Measurements from ENCODE around the gene DYNC1I1.
A peak's percentile ranks its signal among the peaks of the same experiment; 100 is the strongest.

DYNC1I1 gene

DNA sequence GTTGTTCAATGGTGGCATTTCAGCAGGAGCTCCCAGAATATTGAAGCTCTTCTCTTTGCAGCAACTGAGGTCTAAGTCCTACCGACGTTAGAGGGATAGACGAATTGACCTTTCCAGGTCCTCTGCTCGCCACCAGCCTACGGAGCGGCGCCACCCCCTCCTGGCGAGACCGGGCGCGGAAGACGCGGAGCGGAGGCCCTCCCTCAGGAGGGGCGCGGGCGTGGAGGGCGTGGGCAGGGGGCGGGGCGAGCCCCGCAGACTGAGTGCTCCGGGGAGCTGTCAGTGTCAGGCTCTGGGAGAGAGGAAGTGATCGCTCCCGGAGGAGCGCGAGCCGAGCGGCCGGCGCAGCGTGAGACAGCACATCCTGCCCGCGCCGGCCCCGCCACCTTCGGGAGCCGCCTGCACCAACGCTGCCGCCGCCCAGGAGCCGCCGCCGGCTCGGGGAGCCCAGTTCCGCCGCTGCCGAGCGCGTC lies at the start of gene DYNC1I1:
TSS of gene DYNC1I1 (plus strand) at position 257 of the 473 bp plus-strand sequence. CDS start 32,176 bp downstream, outside the sequence.
- no peak for DNase-seq

DNA sequence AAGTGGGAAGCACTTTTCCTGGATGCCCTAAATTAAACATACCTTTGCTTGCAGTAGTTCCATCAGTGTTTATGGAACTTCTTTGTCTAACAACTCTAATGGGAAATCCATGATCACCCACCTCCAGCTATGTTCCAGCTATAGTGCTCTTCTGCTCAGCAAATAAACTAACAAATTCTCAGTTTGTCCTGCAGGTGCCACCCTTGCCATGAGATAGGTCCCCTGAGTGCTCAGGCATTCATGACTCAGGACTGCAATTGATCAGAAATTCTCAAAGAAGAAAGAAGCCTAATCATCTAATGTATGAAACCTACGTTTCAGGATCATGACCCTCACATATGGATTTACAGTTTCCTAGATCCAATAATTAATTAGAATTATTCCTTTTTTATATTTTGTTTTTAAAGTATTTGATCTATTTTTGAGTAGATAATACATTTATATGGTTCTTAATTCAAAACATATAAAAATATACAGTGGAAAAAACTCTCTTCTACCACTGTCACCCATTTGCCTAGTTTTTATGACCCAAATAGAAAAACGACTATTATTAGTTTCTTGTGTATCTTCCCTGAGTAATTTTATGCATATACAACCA lies 48.7 kb upstream of the DYNC1I1 start:
- peak; percentile 79 for DNase-seq

DNA sequence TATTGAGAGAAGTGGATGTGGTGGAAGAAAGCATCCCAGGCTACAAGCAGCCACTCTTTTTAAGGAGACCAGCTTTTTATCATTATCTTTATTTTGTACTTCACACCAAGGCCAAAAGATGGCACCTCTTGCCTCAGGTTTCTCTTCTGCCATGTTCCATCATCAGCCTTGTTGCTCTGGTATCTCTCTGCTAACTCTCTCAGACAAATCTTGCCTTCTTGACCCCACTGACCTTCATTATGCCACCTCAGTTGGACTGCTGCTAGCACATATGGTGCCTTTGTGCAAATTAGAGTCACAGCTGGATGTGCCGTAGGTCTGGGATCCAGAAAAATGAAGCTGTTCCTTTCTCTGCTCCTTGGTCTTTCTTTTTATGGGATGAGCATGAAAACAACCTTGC lies 47.1 kb upstream of the DYNC1I1 start:
- peak; percentile 5 for DNase-seq

DNA sequence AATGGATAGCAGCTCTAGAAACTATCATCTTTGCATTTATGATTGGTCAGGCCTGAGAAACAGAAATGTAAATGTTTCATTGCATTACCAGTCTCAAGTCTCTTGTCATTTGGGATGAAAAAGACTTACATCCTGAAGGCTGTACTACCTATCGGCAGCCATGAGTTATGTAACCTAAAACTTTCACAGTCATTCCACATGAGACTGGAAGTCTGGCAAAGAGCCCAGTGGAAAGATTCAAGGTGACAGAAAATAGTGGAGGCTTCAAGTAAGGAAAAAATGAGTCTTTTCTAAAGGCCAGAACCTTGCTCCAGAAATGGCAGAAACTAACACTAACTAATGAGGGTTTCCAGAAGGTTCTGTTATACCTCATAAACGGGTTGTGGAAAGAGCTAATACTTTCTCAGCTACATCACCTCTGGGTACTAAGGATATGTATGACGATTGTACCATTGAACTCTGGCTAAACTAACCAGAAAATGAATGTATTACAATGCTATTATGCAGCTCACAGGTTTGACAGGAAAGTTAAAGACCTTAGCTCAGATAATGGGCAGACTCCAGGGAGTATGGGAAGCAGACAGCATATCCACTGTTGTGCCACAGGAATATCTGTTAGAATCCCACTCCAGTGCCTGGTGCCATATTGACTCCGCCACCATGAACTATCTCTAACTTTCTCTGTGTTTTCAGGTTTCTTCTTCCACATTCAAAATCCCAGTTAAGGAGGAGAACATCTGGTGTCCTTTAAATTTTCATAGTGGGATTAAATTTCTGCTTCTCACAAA lies 41.7 kb upstream of the DYNC1I1 start:
- no peak for DNase-seq

GRCh38 chr7:95736635-95737034 lies 35.7 kb upstream of the DYNC1I1 start:
- no peak for DNase-seq

DNA sequence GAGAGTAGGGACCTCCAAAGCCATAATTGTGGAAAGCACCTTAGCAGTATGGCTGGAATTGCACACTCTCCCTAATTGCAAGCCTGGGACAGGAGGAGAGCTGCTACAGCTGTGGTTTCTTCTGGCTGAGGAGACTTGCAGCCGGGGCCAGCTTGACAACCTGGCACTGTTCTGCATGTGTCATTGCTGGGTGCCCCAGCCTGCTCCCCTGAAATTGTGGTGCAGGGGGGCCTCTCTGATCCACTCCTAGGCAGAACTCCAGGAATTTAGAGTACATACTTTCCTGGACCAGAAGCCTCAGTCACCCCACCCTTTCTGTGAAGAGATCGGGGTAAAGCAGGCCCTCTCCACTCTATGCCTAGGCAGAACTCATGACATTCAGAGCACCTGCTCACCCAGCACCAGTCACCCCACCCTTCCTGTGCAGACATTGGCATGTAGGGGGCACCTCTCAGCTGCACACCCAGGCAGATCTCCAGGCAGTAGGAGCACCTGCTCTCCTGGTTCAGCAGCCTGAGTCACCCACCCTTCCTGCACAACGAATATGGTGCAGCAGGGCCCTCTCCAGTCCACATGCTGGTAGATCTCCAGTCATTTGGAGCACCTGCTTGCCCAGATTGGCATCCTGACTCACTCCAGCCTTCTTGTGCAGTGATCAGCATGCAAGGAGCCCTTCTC lies 34.4 kb upstream of the DYNC1I1 start:
- DNase-seq: no peak

DNA sequence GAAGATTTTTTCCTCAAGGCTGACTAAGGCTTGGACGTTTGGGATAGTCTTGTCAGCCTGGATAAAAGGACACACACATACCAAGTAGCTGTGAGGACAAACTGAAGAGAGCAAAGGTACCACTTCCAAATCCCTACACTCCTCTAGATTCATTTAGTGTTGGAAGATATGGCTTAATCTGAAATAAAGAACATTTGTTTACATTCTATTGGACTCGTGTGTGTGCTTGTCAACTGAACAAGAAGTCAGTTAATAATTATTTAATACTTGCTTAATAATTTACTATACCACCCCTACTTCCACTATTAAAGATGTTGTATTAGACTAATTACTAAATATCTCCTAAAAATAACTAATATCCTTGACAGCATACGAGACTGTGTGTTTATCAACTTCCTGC lies 23.3 kb upstream of the DYNC1I1 start:
- DNase-seq: no peak

DNA sequence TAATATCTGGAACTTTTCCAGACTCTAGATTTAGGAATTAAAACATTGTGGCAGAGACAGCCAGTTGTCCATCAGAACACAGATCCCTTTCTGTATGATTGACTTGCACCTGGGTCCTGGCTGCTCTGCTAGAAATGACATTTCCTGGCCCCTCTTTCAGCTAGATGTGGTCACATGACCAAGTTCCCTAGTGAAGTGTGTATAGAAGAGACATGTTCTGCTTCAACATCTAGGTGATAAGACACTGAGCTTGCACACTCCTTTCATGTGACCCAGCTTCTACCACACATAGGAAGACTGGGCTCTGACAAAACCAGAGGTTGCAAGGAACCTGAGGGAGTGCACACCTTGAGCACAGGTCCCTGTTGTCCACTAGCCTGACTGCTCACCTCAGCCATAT lies 22.8 kb upstream of the DYNC1I1 start:
- DNase-seq: no peak

- no peak for DNase-seq
Measured at GRCh38 chr7:95753440-95753839, 18.9 kb upstream of the DYNC1I1 start.

- no peak for DNase-seq
Measured at GRCh38 chr7:95755277-95755934, 16.9 kb upstream of the DYNC1I1 start.

DNA sequence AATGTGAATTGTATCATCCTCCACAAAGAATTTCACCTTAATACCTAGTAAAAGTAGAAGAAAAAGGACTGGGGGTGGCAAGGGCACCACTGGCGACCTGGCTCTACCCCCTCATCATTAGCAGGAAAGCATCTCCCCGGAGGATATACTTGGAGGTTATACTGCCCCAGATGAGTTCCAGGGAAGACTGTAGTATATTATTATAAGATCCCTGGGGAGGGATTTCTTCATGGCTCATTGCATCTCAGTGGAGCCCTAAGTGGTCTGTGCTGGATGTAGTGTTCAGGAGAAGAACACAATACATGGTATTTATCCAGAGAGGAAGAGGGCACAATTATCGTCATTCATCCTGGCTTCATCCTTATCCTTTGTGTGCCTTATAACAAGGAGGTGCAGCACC lies 14.2 kb upstream of the DYNC1I1 start:
- DNase-seq: peak; percentile 68

DNA sequence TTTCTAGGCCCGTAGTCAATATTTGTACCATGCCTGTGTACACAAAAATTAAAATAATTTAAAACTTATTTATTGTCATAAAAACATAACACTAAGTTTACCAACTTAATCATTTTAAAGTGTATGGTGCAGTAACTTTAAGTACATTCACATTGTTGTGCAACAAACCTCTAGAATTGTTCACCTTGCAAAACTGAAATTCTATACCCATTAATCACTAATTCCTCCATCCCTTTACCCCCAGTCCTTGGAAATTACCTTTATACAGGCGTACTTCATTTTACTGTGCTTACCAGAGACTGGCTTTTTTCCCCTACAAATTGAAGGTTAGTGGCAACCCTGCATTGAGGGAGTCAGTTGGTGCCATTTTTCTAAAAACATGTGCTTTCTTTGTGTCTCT lies 6.3 kb upstream of the DYNC1I1 start:
- DNase-seq: no peak

DNA sequence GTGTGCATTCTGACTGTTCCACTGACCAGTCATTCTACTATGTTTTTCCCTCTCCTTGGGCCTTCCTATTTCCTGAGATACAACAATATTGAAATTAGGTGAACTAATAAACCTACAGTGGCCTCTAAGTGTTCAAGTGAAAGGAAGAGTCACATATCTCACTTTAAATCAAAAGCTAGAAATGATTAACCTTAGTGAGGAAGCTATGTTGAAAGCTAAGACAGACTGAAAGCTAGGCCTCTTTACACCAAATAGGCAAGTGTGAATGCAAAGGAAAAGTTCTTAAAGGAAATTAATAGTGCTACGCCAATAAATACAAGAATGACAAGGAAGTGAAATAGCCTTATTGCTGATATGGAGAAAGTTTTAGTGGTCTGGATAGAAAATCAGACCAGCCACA lies 5.7 kb upstream of the DYNC1I1 start:
- no peak for DNase-seq

GRCh38 chr7:95772771-95773581 lies 622 bp downstream of the DYNC1I1 start:
- DNase-seq: no peak

GRCh38 chr7:95776561-95777185 lies 4.3 kb downstream of the DYNC1I1 start:
- DNase-seq: no peak

GRCh38 chr7:95777269-95777668 lies 4.9 kb downstream of the DYNC1I1 start:
- DNase-seq: no peak

DNA sequence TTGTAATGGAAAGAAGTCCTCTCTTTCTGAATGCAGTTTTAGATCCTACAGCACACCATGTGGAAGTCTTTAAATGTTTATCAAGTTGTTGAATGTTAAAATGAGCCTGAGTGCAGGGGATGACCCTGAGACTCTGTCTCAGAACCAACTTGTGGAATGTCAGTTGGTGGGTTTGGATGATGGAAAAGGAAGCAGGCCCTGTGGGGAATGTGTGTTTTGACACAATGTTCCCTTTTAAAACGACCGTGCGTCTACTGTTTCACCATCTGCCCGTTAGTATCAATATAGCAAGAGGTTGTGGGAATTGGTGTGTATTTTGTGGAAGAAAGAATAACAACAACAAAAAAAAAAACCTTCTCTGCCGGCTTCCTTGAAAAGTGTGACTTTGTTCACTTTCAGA lies 8.3 kb downstream of the DYNC1I1 start:
- DNase-seq: no peak

GRCh38 chr7:95781961-95782586 lies 9.7 kb downstream of the DYNC1I1 start:
- DNase-seq: no peak

DNA sequence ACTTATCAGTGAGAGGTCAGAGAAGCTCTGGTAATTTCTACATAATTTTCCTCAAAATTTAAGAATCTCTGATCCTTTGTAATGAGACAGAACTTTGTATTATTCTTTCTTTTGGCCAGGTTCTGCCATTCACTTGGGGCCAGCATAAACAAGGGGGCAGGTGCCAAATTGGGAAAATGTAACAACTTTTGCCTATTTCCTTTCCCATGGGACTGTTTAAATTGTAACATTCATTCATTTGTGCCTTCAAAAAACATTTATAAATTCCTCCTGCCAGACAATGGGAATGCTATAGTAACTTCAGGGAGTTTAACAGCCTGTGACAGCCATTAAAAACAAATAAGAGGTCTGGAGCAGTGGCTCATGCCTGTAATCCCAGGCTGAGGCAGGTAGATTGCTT lies 12.4 kb downstream of the DYNC1I1 start:
- no peak for DNase-seq

DNA sequence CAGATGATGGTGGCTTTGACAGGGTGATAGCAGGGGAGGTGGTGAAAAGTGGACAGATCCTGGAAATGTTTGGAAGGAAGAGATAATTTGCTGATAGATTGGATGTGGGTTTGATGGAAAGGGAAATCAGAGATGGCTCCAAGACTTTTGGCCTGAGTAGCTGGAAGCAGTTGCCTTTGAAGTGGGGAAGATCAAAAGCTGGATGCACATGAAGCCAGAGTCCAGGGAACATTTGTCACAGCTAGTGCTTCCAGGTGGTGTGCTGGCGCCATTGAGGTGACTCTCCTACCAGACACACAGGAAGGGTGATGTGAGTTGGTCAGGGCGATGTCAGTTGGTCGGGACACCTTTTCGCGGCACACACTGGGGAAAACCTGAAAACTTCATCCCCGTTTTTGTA lies 15.9 kb downstream of the DYNC1I1 start:
- no peak for DNase-seq

DNA sequence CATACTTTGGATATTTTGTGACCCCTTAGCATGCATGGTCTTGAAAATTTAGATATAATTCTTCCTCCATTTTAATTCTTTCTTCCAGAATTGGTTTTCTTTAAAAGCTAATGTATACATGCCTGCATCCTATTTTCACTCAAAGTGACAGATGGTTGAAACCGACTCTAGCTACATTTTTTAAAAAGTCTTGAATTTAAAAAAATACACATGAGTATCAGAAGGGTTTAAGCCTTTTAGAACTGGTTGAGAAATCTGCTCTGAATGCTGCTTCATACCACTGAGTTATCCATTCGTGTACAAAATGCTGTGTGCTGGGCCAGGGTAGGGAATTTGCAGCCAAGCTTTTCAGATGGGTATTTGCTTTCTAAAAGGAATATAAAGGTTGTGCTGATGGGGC lies 16.5 kb downstream of the DYNC1I1 start:
- DNase-seq: no peak

GRCh38 chr7:95793658-95794057 lies 21.3 kb downstream of the DYNC1I1 start:
- no peak for DNase-seq
